ENCODE measurements around the gene NARS2.
"Not testable (repeated sequence)": the region's sequence is repeated elsewhere in the genome, so short reads cannot be mapped to it uniquely, and the experiment has no call there.

The NARS2 gene

GRCh38 chr11:78601066-78601465 is 26.4 kb upstream of the NARS2 start:
- not testable (repeated sequence) for H2AFZ ChIP-seq (ENCODE audit: low read depth, low read length); DNase-seq; H3K9me3 ChIP-seq (ENCODE audit: control insufficient read depth, low read length); H4K8ac ChIP-seq (ENCODE audit: low read length); H2BK15ac ChIP-seq (ENCODE audit: low read depth, poor library complexity, severe bottlenecking); H2BK12ac ChIP-seq (ENCODE audit: low read length in 2 of 2); H2BK120ac ChIP-seq (ENCODE audit: low read depth, low read length); H3K18ac ChIP-seq (ENCODE audit: low read depth in 1 of 2, low read length in 2 of 2); H3K23ac ChIP-seq (ENCODE audit: low read length in 2 of 2); H3K9ac ChIP-seq (ENCODE audit: low read length); H3K36me3 ChIP-seq (ENCODE audit: control insufficient read depth in 1 of 2, insufficient read depth in 2 of 2, low read depth in 1 of 2, low read length in 2 of 2); H3K4me2 ChIP-seq (ENCODE audit: low read length, poor library complexity, severe bottlenecking); H3K79me1 ChIP-seq (replicated peaks; ENCODE audit: low read length, poor library complexity, severe bottlenecking); H2AK5ac ChIP-seq (ENCODE audit: low read length, severe bottlenecking); H3K4me1 ChIP-seq (ENCODE audit: control insufficient read depth, insufficient read depth, low read depth, low read length); H3K27me3 ChIP-seq (ENCODE audit: control insufficient read depth in 1 of 2, insufficient read depth in 1 of 2, low read length in 2 of 2); H3K27ac ChIP-seq (ENCODE audit: low read length, poor library complexity, severe bottlenecking); H3K14ac ChIP-seq (ENCODE audit: low read length in 2 of 2); H2BK5ac ChIP-seq (ENCODE audit: low read depth, low read length, poor library complexity, severe bottlenecking); H3K4me3 ChIP-seq (ENCODE audit: insufficient read depth in 1 of 2, low read depth in 1 of 2, low read length in 2 of 2); H3K4ac ChIP-seq (ENCODE audit: low read depth in 1 of 2, low read length in 2 of 2); H4K91ac ChIP-seq (ENCODE audit: low read length)
- WGBS: 84% methylated on average over 4 of the region's 5 CpGs

- not testable (repeated sequence) for H3K27me3 ChIP-seq (ENCODE audit: control insufficient read depth in 1 of 2, insufficient read depth in 1 of 2, low read length in 2 of 2); H3K27ac ChIP-seq (ENCODE audit: low read length, poor library complexity, severe bottlenecking); H3K9me3 ChIP-seq (ENCODE audit: control insufficient read depth, low read length); H2BK15ac ChIP-seq (ENCODE audit: low read depth, poor library complexity, severe bottlenecking); H2AFZ ChIP-seq (ENCODE audit: low read depth, low read length); H3K79me1 ChIP-seq (replicated peaks; ENCODE audit: low read length, poor library complexity, severe bottlenecking); H3K14ac ChIP-seq (ENCODE audit: low read length in 2 of 2); DNase-seq; H3K4ac ChIP-seq (ENCODE audit: low read depth in 1 of 2, low read length in 2 of 2); H3K9ac ChIP-seq (ENCODE audit: low read length); H2BK120ac ChIP-seq (ENCODE audit: low read depth, low read length); H4K8ac ChIP-seq (ENCODE audit: low read length); H3K4me2 ChIP-seq (ENCODE audit: low read length, poor library complexity, severe bottlenecking); H3K4me1 ChIP-seq (ENCODE audit: control insufficient read depth, insufficient read depth, low read depth, low read length); H3K18ac ChIP-seq (ENCODE audit: low read depth in 1 of 2, low read length in 2 of 2); H2BK5ac ChIP-seq (ENCODE audit: low read depth, low read length, poor library complexity, severe bottlenecking); H2AK5ac ChIP-seq (ENCODE audit: low read length, severe bottlenecking); H4K91ac ChIP-seq (ENCODE audit: low read length); H3K36me3 ChIP-seq (ENCODE audit: control insufficient read depth in 1 of 2, insufficient read depth in 2 of 2, low read depth in 1 of 2, low read length in 2 of 2); H2BK12ac ChIP-seq (ENCODE audit: low read length in 2 of 2); H3K4me3 ChIP-seq (ENCODE audit: insufficient read depth in 1 of 2, low read depth in 1 of 2, low read length in 2 of 2); H3K23ac ChIP-seq (ENCODE audit: low read length in 2 of 2)
- WGBS: no CpG with 5 or more reads among the region's 2 CpGs
These were observed 22.9 kb upstream of the NARS2 start for GRCh38 chr11:78597579-78597978.

- Histone ChIP-seq H3K4me3 (ENCODE audit: insufficient read depth in 1 of 2, low read depth in 1 of 2, low read length in 2 of 2) (peak overlapping the region in 1 of 2 experiments; percentile 19), H3K9me3 (ENCODE audit: control insufficient read depth, low read length) (no peaks in the 10 kb centered on the region), H2BK120ac (ENCODE audit: low read depth, low read length) (no peak overlapping the region), H3K27ac (ENCODE audit: low read length, poor library complexity, severe bottlenecking) (no peak overlapping the region), H3K27me3 (ENCODE audit: control insufficient read depth in 1 of 2, insufficient read depth in 1 of 2, low read length in 2 of 2) (peaks cover 0 to 4% of the 10 kb centered on the region in 2 experiments), H3K36me3 (ENCODE audit: control insufficient read depth in 1 of 2, insufficient read depth in 2 of 2, low read depth in 1 of 2, low read length in 2 of 2) (no peaks in the 10 kb centered on the region), H3K4ac (ENCODE audit: low read depth in 1 of 2, low read length in 2 of 2) (no peak overlapping the region), H2AK5ac (ENCODE audit: low read length, severe bottlenecking) (no peak overlapping the region), H4K8ac (ENCODE audit: low read length) (peak overlapping the region; percentile 17), H2BK12ac (ENCODE audit: low read length in 2 of 2) (peak overlapping the region in 1 of 2 experiments; percentile 42), H3K4me2 (ENCODE audit: low read length, poor library complexity, severe bottlenecking) (no peak overlapping the region), H4K91ac (ENCODE audit: low read length) (no peak overlapping the region), H3K9ac (ENCODE audit: low read length) (peak overlapping the region; percentile 43), H2BK5ac (ENCODE audit: low read depth, low read length, poor library complexity, severe bottlenecking) (no peak overlapping the region), H3K18ac (ENCODE audit: low read depth in 1 of 2, low read length in 2 of 2) (peak overlapping the region; percentile 30 to 48), H2AFZ (ENCODE audit: low read depth, low read length) (no peak overlapping the region), H3K79me1 (replicated peaks; ENCODE audit: low read length, poor library complexity, severe bottlenecking) (no peaks in the 10 kb centered on the region), H2BK15ac (ENCODE audit: low read depth, poor library complexity, severe bottlenecking) (peak overlapping the region; percentile 36), H3K23ac (ENCODE audit: low read length in 2 of 2) (no peak overlapping the region), H3K14ac (ENCODE audit: low read length in 2 of 2) (no peak overlapping the region), H3K4me1 (ENCODE audit: control insufficient read depth, insufficient read depth, low read depth, low read length) (no peaks in the 10 kb centered on the region)
- peak; percentile 55 for DNase-seq
- WGBS: 38% methylated on average over 14 of the region's 16 CpGs
These were observed 20.9 kb upstream of the NARS2 start for GRCh38 chr11:78595436-78596130.

GRCh38 chr11:78594814-78595213 is 20.1 kb upstream of the NARS2 start:
- peak overlapping the region; percentile 64 for H4K91ac ChIP-seq (ENCODE audit: low read length)
- 74% methylated on average over 3 of the region's 3 CpGs for WGBS
- DNase-seq: no peak

More at GRCh38 chr11:78594814-78595213, 20.1 kb upstream of the NARS2 start:
- H3K18ac ChIP-seq (ENCODE audit: low read depth in 1 of 2, low read length in 2 of 2): peak overlapping the region; percentile 29 to 59
- H2AFZ ChIP-seq (ENCODE audit: low read depth, low read length): no peak overlapping the region
- H3K27ac ChIP-seq (ENCODE audit: low read length, poor library complexity, severe bottlenecking): no peak overlapping the region
- H3K79me1 ChIP-seq (replicated peaks; ENCODE audit: low read length, poor library complexity, severe bottlenecking): no peaks in the 10 kb centered on the region
- H3K36me3 ChIP-seq (ENCODE audit: control insufficient read depth in 1 of 2, insufficient read depth in 2 of 2, low read depth in 1 of 2, low read length in 2 of 2): no peaks in the 10 kb centered on the region
- H2BK15ac ChIP-seq (ENCODE audit: low read depth, poor library complexity, severe bottlenecking): no peak overlapping the region
- no peak overlapping the region for H2BK5ac ChIP-seq (ENCODE audit: low read depth, low read length, poor library complexity, severe bottlenecking)
- H3K4me3 ChIP-seq (ENCODE audit: insufficient read depth in 1 of 2, low read depth in 1 of 2, low read length in 2 of 2): no peak overlapping the region
- no peak overlapping the region for H2BK120ac ChIP-seq (ENCODE audit: low read depth, low read length)
- no peaks in the 10 kb centered on the region for H3K9me3 ChIP-seq (ENCODE audit: control insufficient read depth, low read length)
- peak overlapping the region in 1 of 2 experiments; percentile 96 for H2BK12ac ChIP-seq (ENCODE audit: low read length in 2 of 2)
- no peak overlapping the region for H3K9ac ChIP-seq (ENCODE audit: low read length)
- H4K8ac ChIP-seq (ENCODE audit: low read length): peak overlapping the region; percentile 84
- no peak overlapping the region for H3K23ac ChIP-seq (ENCODE audit: low read length in 2 of 2)
- no peaks in the 10 kb centered on the region for H3K4me1 ChIP-seq (ENCODE audit: control insufficient read depth, insufficient read depth, low read depth, low read length)
- no peak overlapping the region for H3K14ac ChIP-seq (ENCODE audit: low read length in 2 of 2)
- H3K4me2 ChIP-seq (ENCODE audit: low read length, poor library complexity, severe bottlenecking): no peak overlapping the region
- peaks cover 0 to 4% of the 10 kb centered on the region in 2 experiments for H3K27me3 ChIP-seq (ENCODE audit: control insufficient read depth in 1 of 2, insufficient read depth in 1 of 2, low read length in 2 of 2)
- H3K4ac ChIP-seq (ENCODE audit: low read depth in 1 of 2, low read length in 2 of 2): peak overlapping the region in 1 of 2 experiments; percentile 19
- no peak overlapping the region for H2AK5ac ChIP-seq (ENCODE audit: low read length, severe bottlenecking)

Data from mesenchymal stem cell (in vitro differentiated cells and primary cell).